ENCODE measurements around the gene EIF2AK3.

GRCh38 chr2:88557290-88557689 lies 70.0 kb downstream of the EIF2AK3 start:
- TF ChIP-seq POLR2A (IDR thresholded peaks at IDR 0.05; ENCODE audit: low read depth, low read length) (no peak), TAF1 (IDR thresholded peaks at IDR 0.05; ENCODE audit: borderline replicate concordance, low read depth, low read length) (no peak)

Measured in GM12892 (cell line).